A673 (cell line): Measurements from ENCODE around the gene FUT9.

Source experiments
- EZH2 ChIP-seq: fragments of 200-600 bp; sonication (generic); IDR thresholded peaks from 2 replicates; pipeline ENCODE4 v1.6.1; 2017; ENCODE audit warnings: borderline replicate concordance, low read depth, mild to moderate bottlenecking, mixed read lengths, antibody characterized with exemption, low read length; ENCODE audit not compliant: poor library complexity, severe bottlenecking
- TF ChIP-seq, protein P1 (sequence below): fragments of 300-800, 200-600 bp; sonication (generic); conservative IDR thresholded peaks from 2 replicates; pipeline ENCODE4 v1.5.1; 2017; ENCODE audit warnings: low read depth, mild to moderate bottlenecking, antibody characterized with exemption, low read length, moderate library complexity, mixed read lengths

DNA sequence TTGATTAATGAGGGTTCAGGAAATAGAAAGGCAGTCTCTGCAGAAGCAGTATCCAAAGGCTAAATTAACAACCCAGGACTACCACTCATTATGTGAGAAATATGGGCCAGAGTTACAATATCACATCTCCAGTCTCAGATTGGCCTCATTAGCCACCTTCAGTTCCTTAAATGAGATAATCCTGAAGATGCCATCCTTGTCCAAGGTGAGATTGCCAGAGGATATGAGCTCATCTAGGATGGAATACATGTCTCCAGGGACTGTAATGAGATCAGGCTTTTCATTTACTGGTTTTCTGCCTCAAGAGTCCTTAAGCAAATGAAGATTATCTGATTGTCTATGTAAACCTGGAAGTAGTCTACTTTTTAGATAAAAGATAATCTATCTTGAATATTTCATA, 196.3 kb downstream of the FUT9 start:
- TF ChIP-seq, protein P1, sequence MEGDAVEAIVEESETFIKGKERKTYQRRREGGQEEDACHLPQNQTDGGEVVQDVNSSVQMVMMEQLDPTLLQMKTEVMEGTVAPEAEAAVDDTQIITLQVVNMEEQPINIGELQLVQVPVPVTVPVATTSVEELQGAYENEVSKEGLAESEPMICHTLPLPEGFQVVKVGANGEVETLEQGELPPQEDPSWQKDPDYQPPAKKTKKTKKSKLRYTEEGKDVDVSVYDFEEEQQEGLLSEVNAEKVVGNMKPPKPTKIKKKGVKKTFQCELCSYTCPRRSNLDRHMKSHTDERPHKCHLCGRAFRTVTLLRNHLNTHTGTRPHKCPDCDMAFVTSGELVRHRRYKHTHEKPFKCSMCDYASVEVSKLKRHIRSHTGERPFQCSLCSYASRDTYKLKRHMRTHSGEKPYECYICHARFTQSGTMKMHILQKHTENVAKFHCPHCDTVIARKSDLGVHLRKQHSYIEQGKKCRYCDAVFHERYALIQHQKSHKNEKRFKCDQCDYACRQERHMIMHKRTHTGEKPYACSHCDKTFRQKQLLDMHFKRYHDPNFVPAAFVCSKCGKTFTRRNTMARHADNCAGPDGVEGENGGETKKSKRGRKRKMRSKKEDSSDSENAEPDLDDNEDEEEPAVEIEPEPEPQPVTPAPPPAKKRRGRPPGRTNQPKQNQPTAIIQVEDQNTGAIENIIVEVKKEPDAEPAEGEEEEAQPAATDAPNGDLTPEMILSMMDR = no peak
- no peak for TF ChIP-seq EZH2
